NB4 (cell line): ENCODE results near the gene LCE1F.

Experiments used
- POLR2A ChIP-seq: IDR thresholded peaks from 2 replicates; pipeline ENCODE4 v1.6.1; 2011; ENCODE audit warnings: mild to moderate bottlenecking; ENCODE audit not compliant: insufficient read length; ENCODE audit errors: extremely low read depth
- TF ChIP-seq, protein P1 (sequence below): IDR thresholded peaks from one replicate; pipeline ENCODE4 v1.5.1; 2012; ENCODE audit warnings: low read depth, low read length
- TF ChIP-seq, protein P2 (sequence below): IDR thresholded peaks from 2 replicates; pipeline ENCODE4 v1.6.1; 2011; ENCODE audit warnings: low read depth, low read length

- TF ChIP-seq POLR2A = no peak
- TF ChIP-seq, protein P1, sequence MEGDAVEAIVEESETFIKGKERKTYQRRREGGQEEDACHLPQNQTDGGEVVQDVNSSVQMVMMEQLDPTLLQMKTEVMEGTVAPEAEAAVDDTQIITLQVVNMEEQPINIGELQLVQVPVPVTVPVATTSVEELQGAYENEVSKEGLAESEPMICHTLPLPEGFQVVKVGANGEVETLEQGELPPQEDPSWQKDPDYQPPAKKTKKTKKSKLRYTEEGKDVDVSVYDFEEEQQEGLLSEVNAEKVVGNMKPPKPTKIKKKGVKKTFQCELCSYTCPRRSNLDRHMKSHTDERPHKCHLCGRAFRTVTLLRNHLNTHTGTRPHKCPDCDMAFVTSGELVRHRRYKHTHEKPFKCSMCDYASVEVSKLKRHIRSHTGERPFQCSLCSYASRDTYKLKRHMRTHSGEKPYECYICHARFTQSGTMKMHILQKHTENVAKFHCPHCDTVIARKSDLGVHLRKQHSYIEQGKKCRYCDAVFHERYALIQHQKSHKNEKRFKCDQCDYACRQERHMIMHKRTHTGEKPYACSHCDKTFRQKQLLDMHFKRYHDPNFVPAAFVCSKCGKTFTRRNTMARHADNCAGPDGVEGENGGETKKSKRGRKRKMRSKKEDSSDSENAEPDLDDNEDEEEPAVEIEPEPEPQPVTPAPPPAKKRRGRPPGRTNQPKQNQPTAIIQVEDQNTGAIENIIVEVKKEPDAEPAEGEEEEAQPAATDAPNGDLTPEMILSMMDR = no peak
- TF ChIP-seq, protein P2, sequence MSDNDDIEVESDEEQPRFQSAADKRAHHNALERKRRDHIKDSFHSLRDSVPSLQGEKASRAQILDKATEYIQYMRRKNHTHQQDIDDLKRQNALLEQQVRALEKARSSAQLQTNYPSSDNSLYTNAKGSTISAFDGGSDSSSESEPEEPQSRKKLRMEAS = no peak
Observed at GRCh38 chr1:152758636-152759035, 16.3 kb upstream of the LCE1F start.
